Renal pelvis (tissue), 4 donors: ENCODE data around the gene AGPAT1. TPM values are rescaled to one million over a fixed set of nuclear protein-coding genes. Genes with fewer than 3 reads are reported as not detected.
A peak's percentile ranks its signal among the peaks of the same experiment; 100 is the strongest.
"Not testable (repeated sequence)": the region's sequence is repeated elsewhere in the genome, so short reads cannot be mapped to it uniquely, and the experiment has no call there.

Source experiments
- DNase-seq: peaks from one replicate; pipeline ENCODE4 v3.0.0-alpha.2; 2013
- polyA plus RNA-seq, 3 donors: library from polyadenylated mRNA; unstranded; fragments of 120-200 nt; gene quantifications; one replicate each; pipeline ENCODE4 v1.2.1, GENCODE V29; 2013; ENCODE audit not compliant: insufficient read length in 3 of 3

AGPAT1 gene
- polyA plus RNA-seq, 3 donors: 108 to 122 (median 116) TPM

- no peak for DNase-seq
These were observed 13.3 kb upstream of the AGPAT1 start for GRCh38 chr6:32189069-32189741.

- DNase-seq: no peak
These were observed 12.6 kb upstream of the AGPAT1 start for GRCh38 chr6:32188381-32189068.

GRCh38 chr6:32187725-32188380 is 12.0 kb upstream of the AGPAT1 start:
- DNase-seq: not testable (repeated sequence)

GRCh38 chr6:32187009-32187709 is 11.3 kb upstream of the AGPAT1 start:
- DNase-seq: no peak

GRCh38 chr6:32186151-32186840 is 10.4 kb upstream of the AGPAT1 start:
- not testable (repeated sequence) for DNase-seq

GRCh38 chr6:32185681-32186131 is 9.8 kb upstream of the AGPAT1 start:
- DNase-seq: not testable (repeated sequence)

- DNase-seq: no peak
These were observed 8.3 kb upstream of the AGPAT1 start, which contains the start of gene AGER for GRCh38 chr6:32184084-32184640. AGER (minus strand) TSS chr6:32184253; CDS start chr6:32184222, 31 bp downstream.

- DNase-seq: no peak
These were observed 7.7 kb upstream of the AGPAT1 start for GRCh38 chr6:32183483-32184083.

GRCh38 chr6:32183030-32183429 is 7.1 kb upstream of the AGPAT1 start:
- DNase-seq: no peak

- DNase-seq: no peak
These were observed 6.7 kb upstream of the AGPAT1 start for GRCh38 chr6:32182555-32182981.

- DNase-seq: no peak
These were observed 6.1 kb upstream of the AGPAT1 start for GRCh38 chr6:32181915-32182529.

- no peak for DNase-seq
These were observed 5.3 kb upstream of the AGPAT1 start for GRCh38 chr6:32181148-32181702.

GRCh38 chr6:32179766-32180405 is 4.0 kb upstream of the AGPAT1 start:
- no peak for DNase-seq

GRCh38 chr6:32178547-32179440 is 2.9 kb upstream of the AGPAT1 start:
- no peak for DNase-seq

- peak; percentile 100 for DNase-seq
These were observed 2.1 kb upstream of the AGPAT1 start, which contains the start of gene RNF5 for GRCh38 chr6:32177788-32178546. RNF5 (plus strand) TSS chr6:32178405; CDS start chr6:32178512, 107 bp downstream.

GRCh38 chr6:32177183-32177787 is 1.4 kb upstream of the AGPAT1 start:
- DNase-seq: no peak
